HG02678 (cell line): ENCODE results near the gene CDIPT.
"Not testable (repeated sequence)": the region's sequence is repeated elsewhere in the genome, so short reads cannot be mapped to it uniquely, and the experiment has no call there.

ENCODE experiments used
- ATAC-seq: cut with Tn5 transposase; IDR thresholded peaks from one replicate; pipeline ENCODE4 v1.9.1; 2021; ENCODE audit warnings: mild to moderate bottlenecking, moderate library complexity; ENCODE audit not compliant: unreplicated experiment

CDIPT gene, protein sequence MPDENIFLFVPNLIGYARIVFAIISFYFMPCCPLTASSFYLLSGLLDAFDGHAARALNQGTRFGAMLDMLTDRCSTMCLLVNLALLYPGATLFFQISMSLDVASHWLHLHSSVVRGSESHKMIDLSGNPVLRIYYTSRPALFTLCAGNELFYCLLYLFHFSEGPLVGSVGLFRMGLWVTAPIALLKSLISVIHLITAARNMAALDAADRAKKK

DNA sequence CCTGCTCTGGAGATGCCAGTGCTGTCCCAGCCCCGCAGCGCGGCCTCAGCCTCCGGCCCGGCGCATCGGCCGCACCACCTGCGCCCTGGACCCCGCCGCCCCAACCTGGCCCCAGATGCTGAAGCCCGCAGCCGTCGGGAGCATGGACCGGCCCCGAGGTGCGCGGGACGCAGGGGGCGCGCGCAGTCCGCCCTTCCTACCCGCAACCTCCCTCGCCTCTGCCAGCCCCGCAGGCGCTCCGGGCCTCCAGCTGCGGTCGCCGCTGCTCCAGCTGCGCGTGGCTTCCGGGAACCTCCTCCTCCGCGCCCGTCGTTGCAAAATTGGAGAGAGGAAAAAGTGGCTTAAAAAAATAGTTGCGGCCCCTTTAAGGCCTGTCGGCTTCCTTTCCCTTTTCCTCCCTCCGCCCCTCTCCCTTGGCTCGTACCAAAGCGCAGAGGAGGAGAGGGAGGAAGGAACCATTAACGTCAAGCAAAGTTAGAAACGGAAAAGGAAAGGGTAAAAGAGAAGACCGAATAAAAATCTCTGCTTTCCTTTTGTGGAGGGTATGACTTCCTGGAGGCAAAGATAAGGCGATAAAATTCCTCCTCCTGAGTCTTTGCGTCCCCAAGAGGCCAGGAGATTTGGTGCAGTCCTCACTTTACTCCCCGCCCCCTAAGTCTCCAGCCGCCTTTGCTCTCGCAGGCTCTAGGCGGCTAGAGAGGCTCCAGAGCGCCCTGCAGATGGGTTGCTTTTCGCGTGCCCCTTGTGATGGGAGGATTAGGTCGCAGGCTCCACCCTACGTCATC, at the start of gene CDIPT:
CDIPT (minus strand) TSS at position 343 of the 785 bp plus-strand sequence. CDS start 369 bp downstream, outside the sequence.
- ATAC-seq, result peak; percentile 95

DNA sequence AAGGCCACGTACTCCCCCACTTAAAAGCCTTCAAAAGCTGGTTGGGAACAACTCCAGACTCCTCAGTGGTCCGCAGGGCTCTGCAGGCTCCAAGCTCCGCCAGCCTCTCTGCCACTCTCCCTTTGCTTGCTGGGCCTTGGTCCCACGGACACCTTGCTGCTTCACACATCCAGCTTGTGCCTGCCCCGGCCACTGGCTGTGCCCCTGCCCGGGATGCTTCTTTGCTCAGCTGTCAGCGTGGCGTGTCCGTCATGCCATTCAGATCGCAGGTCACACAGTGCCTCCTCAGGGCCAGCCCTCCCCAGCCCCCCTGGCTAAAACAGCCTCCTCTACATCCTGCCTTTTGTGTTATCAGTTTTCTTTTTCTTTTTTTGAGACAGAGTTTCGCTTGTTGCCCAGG, 49.1 kb upstream of the CDIPT start:
- ATAC-seq, result no peak

DNA sequence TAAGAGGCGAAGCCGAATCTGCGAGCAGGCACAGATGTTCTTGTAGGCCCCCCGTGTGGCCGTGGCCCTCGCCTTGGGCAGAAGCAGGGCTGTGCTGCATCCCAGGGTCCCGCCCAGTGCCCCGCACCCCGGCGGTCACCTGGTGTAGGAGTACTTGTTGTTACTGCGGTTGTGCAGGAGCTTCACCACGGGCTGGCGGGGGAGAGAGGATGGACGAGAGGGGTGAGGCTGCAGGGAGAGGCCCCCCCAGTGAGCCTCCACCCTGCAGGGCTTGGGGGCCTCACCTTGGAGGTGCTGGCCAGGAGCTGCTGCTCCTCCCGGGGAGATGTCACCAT, 48.6 kb upstream of the CDIPT start:
- no peak for ATAC-seq

DNA sequence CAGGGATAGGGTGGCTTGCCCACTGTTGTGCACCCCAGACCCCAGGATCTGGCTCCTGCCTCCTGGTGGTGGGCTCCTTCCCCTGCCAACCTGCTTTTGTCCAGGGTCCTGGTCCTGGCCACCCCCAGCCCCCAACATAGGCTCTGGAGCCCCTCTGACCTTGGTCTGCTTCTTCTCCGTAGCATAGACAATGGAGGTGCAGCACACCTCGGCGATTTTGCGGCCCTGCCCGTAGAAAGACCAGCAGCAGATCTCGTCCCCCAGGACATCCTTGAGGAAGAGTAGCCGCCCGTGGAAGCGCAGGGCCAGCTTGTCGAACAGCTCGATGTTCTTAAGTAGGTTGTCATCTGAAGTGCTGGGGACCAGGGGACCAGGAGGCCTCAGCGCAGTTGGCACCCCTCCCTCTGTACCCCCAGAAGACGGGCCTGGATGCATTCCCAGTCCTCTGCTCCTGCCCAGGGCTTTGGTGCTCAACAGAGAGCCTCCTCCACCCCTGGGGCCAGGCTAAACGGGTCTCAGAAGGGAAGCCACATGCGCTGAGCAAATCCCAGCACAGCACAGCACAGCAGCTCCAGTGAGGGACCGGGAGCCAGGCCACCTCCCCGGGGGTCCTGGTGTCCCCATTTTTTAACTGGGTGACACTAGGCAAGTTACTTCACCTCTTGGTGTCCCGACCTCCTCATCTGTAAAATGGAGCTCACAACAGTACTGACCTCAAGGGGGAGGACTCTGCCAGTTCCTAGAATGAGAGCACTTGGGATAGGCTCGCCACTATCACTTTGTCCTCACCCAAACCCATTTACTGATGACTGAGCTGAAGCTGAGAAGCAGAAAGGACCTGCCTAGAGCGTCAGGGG, 48.0 kb upstream of the CDIPT start:
- no peak for ATAC-seq

DNA sequence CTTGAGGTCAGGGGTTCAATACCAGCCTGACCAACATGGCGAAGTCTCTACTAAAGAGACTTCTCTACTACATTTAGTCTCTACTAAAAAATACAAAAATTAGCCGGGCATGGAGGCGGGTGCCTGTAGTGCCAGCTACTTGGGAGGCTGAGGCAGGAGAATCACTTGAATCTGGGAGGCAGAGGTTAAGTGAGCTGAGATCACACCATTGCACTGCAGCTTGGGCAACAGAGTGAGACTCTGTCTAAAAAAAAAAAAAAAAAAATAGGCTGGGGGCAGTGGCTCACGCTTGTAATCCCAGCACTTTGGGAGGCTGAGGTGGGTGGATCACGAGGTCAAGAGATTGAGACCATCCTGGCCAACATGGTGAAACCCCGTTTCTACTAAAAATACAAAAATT, 46.8 kb upstream of the CDIPT start:
- not testable (repeated sequence) for ATAC-seq

DNA sequence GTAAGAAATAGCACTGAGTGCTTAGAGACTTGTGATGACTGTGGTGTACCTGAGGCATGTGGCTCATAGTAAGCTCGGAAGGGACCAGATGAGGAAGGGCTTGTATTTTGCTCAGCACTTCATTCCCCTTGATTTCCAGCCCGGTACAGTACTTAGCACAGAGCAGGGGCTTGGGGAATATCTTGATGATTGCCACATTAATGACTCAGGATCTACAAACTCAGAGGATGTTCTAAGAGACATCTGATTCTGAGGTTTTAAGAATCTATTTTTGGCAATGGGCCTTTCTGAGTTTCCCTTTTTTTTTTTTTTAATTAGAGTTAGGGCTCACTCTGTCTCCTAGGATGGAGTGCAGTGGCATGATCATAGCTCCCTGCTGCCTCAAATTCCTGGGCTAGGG, 46.4 kb upstream of the CDIPT start:
- no peak for ATAC-seq

DNA sequence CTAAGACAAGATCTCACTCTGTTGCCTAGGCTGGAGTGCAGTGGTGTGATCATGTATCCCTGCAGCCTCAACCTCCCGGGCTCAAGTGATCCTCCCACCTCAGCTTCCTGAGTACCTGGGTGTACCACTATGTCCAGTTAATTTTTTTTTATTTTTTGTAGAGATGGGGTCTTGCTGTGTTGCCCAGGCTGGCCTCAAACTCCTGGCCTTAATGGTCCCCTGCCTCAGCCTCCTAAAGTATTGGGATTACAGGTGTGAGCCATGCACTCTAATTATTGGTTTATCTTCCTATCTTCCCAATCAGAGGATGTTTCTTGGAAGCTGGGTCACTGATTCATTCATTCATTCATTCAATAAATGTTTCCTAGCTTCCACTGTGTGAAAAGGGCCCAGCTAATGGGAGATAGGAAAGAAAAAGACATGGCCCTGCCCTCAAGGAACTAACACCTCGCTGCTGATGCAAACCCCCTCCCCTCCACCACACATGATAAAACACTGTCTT, 45.7 kb upstream of the CDIPT start:
- ATAC-seq, result no peak

DNA sequence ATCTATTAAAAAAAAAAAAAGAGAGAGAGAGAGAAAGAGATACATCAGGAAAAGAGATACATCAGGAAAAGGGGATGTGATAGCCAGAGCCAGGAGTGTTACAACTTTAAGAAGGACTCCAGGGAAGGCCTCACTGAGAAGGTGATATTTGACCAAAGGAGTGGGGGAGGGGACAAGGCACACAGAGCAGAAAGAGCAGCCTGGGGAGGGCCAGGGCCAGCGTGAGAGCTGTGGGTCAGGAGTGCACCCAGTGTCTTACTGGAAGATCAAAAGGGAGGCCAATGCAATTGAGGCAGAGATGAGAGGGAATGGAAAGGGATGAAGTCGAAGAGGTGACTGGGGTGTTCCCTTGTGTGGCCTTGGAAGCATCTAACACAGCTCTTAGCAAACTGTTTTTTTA, 44.9 kb upstream of the CDIPT start:
- ATAC-seq, result no peak

DNA sequence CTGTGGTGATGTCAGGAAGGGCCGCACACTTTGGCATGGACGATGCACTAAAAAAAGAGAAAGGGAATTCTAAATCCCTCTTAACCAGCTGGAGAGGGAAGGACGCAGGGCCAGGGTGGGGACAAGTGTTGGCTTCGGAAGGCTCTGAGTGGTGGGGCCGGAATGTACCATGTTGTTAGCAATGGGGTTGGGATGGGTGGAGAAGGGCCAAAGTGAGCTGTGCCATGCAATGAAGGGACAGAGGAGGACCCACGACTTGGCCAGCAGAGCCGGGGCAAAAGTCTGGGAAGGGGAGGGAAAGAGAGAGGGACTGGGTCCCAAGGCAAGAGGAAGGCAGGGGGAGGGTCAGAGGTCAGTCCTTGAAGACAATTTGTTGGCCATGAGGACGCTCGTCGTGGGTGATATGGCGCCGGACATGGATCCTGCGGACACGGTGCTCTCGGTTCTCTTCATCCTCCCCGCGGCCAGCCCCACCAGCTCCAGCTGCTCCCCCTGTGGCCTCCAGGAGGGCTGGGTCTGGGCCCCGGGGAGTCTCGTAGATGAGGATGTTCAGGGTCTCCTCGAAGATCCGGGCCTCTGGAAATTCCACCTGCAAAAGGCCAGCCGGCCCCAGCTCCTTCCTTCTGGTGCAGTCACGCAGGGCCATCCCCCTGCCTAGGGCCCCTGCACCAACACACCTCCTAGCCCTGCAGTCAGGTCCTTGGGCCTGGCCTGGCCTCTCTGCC, 43.7 kb upstream of the CDIPT start:
- ATAC-seq, result no peak

DNA sequence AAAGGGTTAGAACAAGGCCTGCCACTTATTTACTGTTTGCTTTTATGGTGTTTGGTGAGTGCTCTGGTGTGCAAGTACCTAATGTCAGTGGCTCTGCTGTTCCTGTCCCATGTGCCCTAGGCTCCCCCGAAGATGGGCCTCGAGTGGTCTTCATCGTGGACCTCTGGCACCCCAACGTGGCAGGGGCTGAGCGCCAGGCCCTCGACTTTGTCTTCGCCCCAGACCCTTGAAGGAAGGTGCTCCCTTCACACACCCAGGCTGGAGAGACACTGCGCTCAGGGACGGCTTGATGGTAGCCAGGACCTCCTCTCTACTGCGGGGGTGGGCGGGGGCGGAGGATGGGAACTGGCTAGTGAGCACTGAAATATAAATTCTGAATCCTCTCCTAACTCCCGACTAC, 42.6 kb upstream of the CDIPT start:
- no peak for ATAC-seq

DNA sequence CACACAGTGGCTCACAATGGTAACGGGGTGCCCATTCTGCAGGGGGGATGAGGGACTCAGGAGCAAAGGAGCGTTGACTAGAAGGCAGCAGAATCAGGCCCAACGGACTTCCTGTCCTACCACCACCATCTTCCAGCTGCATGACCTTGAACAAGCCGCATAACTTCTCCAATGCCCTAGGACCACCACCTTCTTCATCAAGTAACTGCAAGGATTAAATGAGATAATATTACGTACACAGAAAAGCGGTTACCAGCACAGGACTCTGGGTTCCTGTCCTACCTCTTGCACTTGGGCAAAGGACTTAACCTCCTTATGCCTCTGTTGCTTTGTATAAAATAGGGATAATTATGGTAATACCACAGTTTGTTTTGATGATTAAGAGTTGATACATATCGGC, 41.9 kb upstream of the CDIPT start:
- ATAC-seq, result no peak

DNA sequence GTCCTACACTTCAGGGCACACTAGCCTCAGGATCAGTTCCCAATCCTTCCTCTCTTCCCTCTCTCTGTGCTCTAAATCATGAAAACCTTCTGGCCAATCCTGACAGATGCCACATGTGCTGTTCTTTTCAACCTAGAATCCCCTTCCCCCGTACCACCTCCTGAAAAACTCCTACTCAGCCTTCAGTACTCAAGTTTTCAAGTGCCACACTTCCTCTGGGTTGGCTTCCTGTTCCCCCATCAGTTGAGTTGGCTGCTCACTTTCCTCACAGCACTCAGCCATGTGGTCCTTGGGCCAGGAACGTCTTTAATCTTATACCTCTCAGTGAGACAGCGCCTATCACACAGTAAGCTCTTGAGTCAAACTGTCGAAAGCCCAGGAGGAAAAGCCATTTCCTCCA, 40.6 kb upstream of the CDIPT start:
- no peak for ATAC-seq

DNA sequence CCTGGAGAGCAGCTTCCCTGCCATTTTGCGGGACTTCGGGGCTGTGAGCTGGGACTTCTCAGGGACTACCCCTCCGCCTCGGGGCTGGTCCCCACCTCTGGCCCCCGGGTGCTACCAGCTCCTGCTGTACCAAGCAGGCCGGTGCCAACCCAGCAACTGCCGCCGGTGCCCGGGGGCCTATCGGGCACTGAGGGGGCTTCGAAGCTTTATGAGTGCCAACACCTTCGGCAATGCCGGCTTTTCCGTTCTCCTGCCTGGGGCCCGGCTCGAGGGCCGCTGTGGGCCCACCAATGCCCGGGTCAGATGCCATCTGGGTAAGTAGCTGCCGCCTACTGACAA, 38.5 kb upstream of the CDIPT start:
- ATAC-seq, result no peak

DNA sequence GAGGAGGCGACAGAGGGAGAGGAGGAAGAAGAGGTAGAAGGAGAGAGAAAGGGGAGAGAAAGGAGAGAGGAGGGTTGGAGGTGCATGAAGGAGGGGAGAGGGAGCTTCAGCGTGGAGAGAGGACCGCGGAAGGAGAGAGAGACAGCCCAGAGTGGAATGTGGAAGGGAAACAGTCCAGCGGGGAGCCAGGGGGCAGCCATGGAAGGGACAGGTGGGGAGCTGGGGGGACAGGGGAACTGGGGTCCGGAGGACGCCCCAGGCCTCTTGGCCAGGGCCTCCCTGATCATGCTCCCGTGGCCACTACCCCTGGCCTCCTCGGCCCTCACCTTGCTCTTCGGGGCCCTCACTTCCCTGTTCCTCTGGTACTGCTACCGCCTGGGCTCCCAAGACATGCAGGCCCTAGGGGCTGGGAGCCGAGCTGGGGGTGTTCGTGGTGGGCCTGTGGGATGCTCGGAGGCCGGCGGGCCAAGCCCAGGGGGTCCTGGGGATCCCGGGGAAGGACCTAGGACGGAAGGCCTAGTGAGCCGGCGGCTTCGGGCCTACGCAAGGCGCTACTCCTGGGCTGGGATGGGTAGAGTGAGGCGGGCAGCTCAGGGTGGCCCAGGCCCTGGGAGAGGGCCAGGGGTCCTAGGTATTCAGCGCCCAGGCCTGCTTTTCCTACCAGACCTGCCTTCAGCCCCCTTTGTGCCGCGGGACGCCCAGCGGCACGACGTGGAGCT, 38.0 kb upstream of the CDIPT start:
- ATAC-seq, result no peak

DNA sequence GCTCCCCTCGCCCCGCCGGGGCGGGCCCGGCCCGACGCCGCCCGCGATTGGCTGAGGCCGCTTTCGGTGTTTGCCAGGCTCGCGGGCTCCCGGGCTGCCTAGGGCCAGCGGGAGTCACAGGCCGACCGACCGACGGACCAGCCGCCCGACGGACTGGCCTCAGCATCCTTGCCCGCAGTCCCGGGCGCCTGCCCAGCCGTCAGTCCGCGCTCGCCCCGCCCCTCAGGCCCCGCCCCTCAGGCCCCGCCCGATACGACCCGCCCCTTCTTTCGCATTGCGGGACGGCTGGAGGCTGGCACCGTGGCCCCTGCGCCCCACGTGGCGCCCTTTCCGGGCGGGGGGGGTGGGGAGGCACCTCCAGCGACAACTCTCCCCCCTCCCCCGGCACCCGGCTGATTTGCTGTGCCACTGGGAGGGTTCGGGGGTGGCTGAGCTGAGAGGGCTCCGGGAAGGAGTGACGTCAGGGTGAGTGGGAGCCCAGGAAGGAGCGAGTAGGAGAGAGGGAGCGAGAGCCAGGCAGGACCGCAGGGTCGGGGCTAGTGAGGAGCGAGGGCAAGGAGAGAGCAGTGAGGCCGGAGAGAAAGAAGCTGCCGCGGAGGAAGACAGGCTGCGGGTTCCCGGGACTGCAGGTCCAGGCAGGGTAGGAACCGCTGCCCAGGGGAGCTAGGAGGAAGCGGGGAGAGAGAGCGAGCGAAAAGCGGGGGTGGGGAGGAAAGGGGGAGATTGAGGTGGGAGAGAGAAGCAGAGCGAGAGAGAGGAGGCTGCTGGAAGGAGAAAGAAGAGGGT, 37.3 kb upstream of the CDIPT start, which contains the start of gene ASPHD1:
ASPHD1 (plus strand) TSS at position 387 of the 786 bp plus-strand sequence. CDS start 484 bp downstream, outside the sequence.
- ATAC-seq, result peak; percentile 67

DNA sequence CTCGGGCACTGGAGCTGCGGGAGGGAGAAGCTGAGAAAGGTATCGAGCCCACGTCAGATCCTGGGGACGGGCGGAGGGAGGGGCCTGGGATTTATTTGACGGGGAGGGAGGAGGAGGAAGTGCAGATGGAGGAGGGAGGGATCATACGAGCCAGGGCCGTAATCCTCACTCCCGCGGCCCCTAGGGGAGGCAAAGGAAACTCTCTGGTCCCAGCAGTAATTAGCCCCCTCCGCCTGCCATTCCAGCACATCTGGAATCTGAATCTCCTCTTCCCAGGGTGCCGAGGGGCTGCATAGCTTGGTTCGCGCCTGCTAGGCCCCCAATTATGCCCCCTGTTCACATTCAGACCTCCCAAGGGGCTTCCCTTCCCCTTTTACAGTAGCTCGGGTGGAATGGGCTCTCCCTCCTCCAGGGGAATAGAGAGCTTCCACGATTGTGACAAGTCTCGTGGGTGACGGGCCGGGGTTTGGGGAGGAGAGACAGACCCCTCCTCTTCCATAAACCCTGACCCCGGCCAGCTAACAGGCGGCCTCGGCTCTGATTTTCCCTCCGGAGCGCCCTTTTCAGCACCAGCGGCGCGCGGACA, 36.6 kb upstream of the CDIPT start, which contains the start of gene SEZ6L2:
SEZ6L2 (minus strand) TSS at position 35 of the 586 bp plus-strand sequence. CDS start 531 bp downstream, outside the sequence.
- no peak for ATAC-seq

DNA sequence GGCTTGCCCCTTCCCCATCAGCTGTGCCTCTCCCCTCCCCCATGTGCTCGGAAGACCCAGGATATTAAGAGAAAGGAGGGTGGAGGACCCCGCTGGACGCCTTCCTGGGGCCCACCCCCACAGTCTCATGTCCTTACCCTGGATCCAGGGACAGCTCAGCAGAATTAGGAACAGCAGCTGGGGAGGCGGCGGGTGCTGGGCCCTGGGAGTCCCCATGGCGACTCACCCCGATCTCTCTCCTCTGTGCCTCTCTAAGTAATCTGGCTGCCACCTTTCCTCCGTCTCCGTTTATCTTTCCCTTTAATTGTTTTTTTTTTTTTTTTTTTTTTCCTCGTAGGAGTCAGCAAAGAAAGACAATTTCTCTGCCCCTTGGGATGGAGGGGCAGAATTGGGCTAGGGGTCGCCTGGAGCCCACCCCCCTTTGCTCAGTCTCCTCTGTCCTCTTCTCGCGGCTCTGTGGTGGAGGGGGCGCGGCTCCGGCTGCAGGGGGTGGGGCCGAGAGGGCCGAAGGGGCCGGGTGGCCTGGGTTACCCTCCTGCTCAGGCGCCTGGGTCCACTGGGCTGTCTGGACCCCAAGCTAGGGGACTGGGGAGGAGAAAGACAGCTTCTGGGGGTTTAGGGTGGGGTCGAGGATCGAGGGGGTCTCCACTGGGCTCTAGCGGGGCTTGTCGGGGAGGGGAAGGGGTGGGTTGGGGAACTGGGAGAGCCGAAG, 35.9 kb upstream of the CDIPT start:
- no peak for ATAC-seq

DNA sequence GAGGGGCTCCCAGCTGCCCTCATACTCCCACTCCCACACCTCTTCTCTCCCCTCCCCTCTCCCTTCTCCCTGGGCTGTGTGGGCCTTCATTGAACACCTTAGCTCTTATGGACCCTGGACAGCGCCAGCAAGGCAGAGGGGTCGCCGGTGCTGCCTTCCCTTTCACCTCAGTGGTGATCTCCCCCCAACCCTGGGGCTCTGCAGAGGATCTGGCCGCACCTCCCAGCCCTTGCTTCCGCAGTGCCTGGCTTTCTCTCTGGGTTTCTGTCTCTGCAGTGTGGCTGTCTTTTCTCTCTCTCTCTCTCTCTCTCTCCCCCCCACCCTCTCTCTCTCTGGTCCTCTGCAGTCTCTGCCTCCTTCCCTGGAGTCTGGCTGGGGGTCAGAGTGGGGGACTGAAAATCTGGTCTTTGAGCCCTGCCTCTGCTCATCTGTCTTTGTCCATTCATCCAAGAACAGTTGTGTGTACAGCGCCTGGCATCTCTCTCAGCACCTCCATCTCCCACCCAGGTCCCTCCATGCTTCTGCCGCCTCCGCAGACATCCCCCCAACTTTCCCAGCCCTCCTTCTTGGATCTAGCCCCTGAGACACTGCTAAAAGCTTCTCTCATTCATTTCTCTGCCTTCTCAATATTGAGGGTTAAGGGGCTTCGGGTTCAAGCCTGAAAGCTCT, 35.2 kb upstream of the CDIPT start:
- no peak for ATAC-seq
